HEK293T (cell line): ENCODE measurements around the gene KLC4.

ENCODE experiments used
- CTCF ChIA-PET: fragments of 350-600 bp; formaldehyde crosslinking; extraction: SDS; loops from one replicate; lab custom pipeline; 2021; ENCODE audit warnings: antibody characterized with exemption, inconsistent platforms; lab: Yijun Ruan, JAX
- POLR2A ChIA-PET: fragments of 350-600 bp; formaldehyde crosslinking; extraction: SDS; loops from one replicate; lab custom pipeline; 2020; ENCODE audit warnings: antibody characterized with exemption, inconsistent platforms; lab: Yijun Ruan, JAX
- DNase-seq: peaks from one replicate; pipeline ENCODE4 v3.0.0; 2012; ENCODE audit warnings: mixed read lengths; ENCODE audit errors: extremely low spot score
- ARNT ChIP-seq: fragments of 450-650 bp; IDR thresholded peaks from 2 replicates; pipeline ENCODE4 v1.6.1; 2017; ENCODE audit warnings: mild to moderate bottlenecking
- BHLHE40 ChIP-seq: fragments of 450-650 bp; IDR thresholded peaks from 2 replicates; pipeline ENCODE4 v1.6.1; 2016; ENCODE audit warnings: mild to moderate bottlenecking, moderate library complexity, borderline replicate concordance
- CTBP1 ChIP-seq: fragments of 450-650 bp; IDR thresholded peaks from 2 replicates; pipeline ENCODE4 v1.6.1; 2016; ENCODE audit warnings: borderline replicate concordance
- ELF4 ChIP-seq: fragments of 450-650 bp; IDR thresholded peaks from 2 replicates; pipeline ENCODE4 v1.6.1; 2017; ENCODE audit warnings: antibody characterized with exemption
- FOXA1 ChIP-seq: fragments of 450-650 bp; IDR thresholded peaks from 2 replicates; pipeline ENCODE4 v1.6.1; 2016; ENCODE audit warnings: mild to moderate bottlenecking
- FOXK2 ChIP-seq: fragments of 450-650 bp; IDR thresholded peaks from 2 replicates; pipeline ENCODE4 v1.6.1; 2016; ENCODE audit warnings: mild to moderate bottlenecking
- FOXM1 ChIP-seq: fragments of 450-650 bp; IDR thresholded peaks from 2 replicates; pipeline ENCODE4 v1.6.1; 2017; ENCODE audit warnings: mild to moderate bottlenecking, borderline replicate concordance
- HDGF ChIP-seq: fragments of 450-650 bp; IDR thresholded peaks from 2 replicates; pipeline ENCODE4 v1.6.1; 2017; ENCODE audit warnings: antibody characterized with exemption, borderline replicate concordance
- L3MBTL2 ChIP-seq: fragments of 450-650 bp; conservative IDR thresholded peaks from 2 replicates; pipeline ENCODE4 v1.6.1; 2016; ENCODE audit warnings: mild to moderate bottlenecking
- LEF1 ChIP-seq: fragments of 450-650 bp; IDR thresholded peaks from 2 replicates; pipeline ENCODE4 v1.6.1; 2017; ENCODE audit warnings: mild to moderate bottlenecking, borderline replicate concordance
- NFRKB ChIP-seq: fragments of 450-650 bp; IDR thresholded peaks from 2 replicates; pipeline ENCODE4 v1.6.1; 2016; ENCODE audit warnings: mild to moderate bottlenecking, moderate library complexity
- SP1 ChIP-seq: fragments of 450-650 bp; IDR thresholded peaks from 2 replicates; pipeline ENCODE4 v1.6.1; 2017
- SUZ12 ChIP-seq: fragments of 450-650 bp; IDR thresholded peaks from 2 replicates; pipeline ENCODE4 v1.6.1; 2016; ENCODE audit warnings: mild to moderate bottlenecking
- TARDBP ChIP-seq: fragments of 450-650 bp; IDR thresholded peaks from 2 replicates; pipeline ENCODE4 v1.6.1; 2016
- ZNF384 ChIP-seq: fragments of 450-650 bp; IDR thresholded peaks from 2 replicates; pipeline ENCODE4 v1.6.1; 2016
- TF ChIP-seq, protein P1 (sequence below): fragments of 450-650 bp; IDR thresholded peaks from 2 replicates; pipeline ENCODE4 v1.6.1; 2016

The KLC4 gene

GRCh38 chr6:43086022-43086658 is 26.7 kb downstream of the KLC4 start:
- POLR2A ChIA-PET = no interaction called here
- DNase-seq = no peak
- CTCF ChIA-PET = no interaction called here
- TF ChIP-seq L3MBTL2 (no peak), FOXK2 (no peak), CTBP1 (no peak), ELF4 (no peak), ARNT (no peak), LEF1 (no peak), SP1 (no peak), HDGF (no peak), NFRKB (no peak), FOXA1 (no peak), FOXM1 (no peak), SUZ12 (no peak), TARDBP (no peak), BHLHE40 (no peak), ZNF384 (no peak)
- TF ChIP-seq, protein P1, sequence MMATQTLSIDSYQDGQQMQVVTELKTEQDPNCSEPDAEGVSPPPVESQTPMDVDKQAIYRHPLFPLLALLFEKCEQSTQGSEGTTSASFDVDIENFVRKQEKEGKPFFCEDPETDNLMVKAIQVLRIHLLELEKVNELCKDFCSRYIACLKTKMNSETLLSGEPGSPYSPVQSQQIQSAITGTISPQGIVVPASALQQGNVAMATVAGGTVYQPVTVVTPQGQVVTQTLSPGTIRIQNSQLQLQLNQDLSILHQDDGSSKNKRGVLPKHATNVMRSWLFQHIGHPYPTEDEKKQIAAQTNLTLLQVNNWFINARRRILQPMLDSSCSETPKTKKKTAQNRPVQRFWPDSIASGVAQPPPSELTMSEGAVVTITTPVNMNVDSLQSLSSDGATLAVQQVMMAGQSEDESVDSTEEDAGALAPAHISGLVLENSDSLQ = no peak

GRCh38 chr6:43088654-43089056 is 29.2 kb downstream of the KLC4 start:
- no peak for DNase-seq
- TF ChIP-seq CTBP1 = no peak
- no peak for TF ChIP-seq ZNF384
- TF ChIP-seq HDGF = no peak
- no peak for TF ChIP-seq TARDBP
- no peak for TF ChIP-seq NFRKB
- TF ChIP-seq SUZ12 = no peak
- no peak for TF ChIP-seq FOXK2
- ChIA-PET POLR2A (interaction anchor here (0.9 to 1.6 kb wide), 3 partner anchors 8 to 34 kb away, joined by 3 to 6 read pairs (median 5); partner anchors contain the start of genes CUL7, KLC4 and MRPL2), CTCF (no interaction called here)

DNA sequence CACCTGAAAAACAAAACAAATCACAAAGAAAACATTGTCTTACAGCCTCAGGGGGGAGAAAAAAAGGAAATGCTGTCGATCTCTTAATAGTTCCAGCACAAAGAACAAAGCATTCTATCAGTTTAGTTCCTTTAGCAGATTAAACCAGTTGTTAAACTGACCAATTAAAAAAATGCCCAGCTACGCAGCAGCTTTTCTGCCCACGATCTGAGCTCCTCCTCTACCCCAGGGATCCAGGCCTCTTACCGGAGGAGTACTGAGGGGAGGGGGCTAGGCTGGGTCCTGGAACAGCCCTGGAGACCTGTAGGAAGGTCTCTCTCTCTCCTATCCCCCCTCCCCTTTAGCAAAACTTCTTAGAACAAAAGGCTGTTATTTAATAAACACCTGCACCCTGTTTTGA is 30.0 kb downstream of the KLC4 start:
- CTCF ChIA-PET = interaction anchor here (1.3 kb wide), 1 partner anchor 60 kb away, joined by 3 read pairs; no protein-coding TSS in a partner anchor
- POLR2A ChIA-PET = interaction anchor here (0.9 to 2.2 kb wide), 6 partner anchors 9 to 110 kb away, joined by 3 to 13 read pairs (median 4); partner anchors contain the start of genes CUL7, KLC4, MRPL2 and PEX6
- DNase-seq = no peak
- TF ChIP-seq CTBP1 (no peak), FOXA1 (no peak), LEF1 (no peak), FOXM1 (no peak), NFRKB (no peak), BHLHE40 (no peak), ELF4 (no peak), ARNT (no peak), ZNF384 (no peak), TARDBP (no peak), HDGF (no peak), FOXK2 (no peak), SUZ12 (no peak), SP1 (no peak), L3MBTL2 (no peak)
- TF ChIP-seq, protein P1 = no peak

DNA sequence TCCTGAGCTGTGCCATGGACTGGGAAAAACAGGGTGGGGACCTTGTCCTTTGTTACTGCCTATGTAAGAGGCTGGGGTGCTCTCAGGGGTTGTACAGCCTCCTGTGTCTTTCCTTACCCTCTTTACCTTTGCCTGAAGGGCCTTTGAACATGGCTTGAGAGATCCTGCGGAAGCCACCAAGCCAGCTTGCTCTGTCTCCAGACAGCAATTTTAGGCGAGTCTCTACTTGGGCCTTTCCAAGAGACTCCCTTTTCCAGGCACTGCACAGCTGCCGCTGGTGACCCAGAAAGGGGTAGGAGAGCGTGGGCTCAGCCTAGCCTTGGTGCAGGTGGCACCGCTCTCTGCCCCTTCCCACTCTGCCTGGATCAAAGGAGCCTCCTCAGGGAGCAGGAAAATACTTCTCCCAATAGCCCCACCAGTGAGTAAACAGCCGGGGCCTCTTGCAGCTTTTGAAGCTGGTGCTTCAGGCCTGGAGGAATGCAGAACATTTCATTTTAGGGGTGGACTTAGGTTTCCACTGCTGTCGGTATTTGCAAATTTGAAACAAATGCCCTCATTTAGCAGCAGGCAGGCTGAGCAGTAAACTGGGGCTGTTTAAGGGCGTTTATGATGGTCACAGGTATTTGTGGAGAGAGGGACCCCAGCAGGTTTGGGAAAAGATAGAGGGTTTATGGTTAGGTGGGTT is 30.6 kb downstream of the KLC4 start:
- CTCF ChIA-PET = interaction anchor here (1.3 kb wide), 1 partner anchor 59 kb away, joined by 3 read pairs; no protein-coding TSS in a partner anchor
- DNase-seq = no peak
- TF ChIP-seq ZNF384 (no peak), LEF1 (no peak), FOXM1 (no peak), CTBP1 (no peak), ARNT (no peak), TARDBP (no peak), FOXA1 (no peak), BHLHE40 (no peak), SP1 (no peak), HDGF (no peak), ELF4 (no peak)
- TF ChIP-seq, protein P1 = no peak
- POLR2A ChIA-PET = interaction anchor here (0.5 to 2.2 kb wide), 6 partner anchors 9 to 289 kb away, joined by 3 to 13 read pairs (median 4); partner anchors contain the start of genes KLC4, MRPL2 and PEX6

DNA sequence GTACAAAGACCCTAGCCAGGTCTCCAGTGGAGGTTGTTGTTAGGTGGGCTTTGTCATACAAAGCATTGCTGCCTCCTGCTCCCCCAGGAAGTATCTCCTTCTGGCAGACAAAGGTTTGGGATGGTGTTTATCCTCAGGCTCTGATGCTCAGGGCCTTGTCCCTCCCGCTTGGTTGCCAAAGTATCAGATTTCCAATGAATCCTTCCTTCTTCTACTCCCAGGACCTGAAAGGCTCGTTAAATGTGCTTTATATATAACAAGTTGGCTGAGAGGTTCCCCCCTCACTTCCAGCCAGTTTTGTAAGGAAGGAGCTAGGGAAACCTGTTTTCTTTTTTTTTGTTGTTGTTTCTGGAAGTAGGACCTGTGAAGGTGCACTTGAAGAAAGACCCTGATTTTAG is 31.1 kb downstream of the KLC4 start:
- DNase-seq = peak; percentile 63
- POLR2A ChIA-PET = interaction anchor here (0.8 to 2.2 kb wide), 2 partner anchors 14 to 31 kb away, joined by 4 to 13 read pairs; partner anchors contain the start of genes KLC4 and MRPL2
- CTCF ChIA-PET = interaction anchor here (0.5 to 1.3 kb wide), 2 partner anchors 15 to 59 kb away, joined by 3 read pairs; no protein-coding TSS in a partner anchor
- TF ChIP-seq FOXM1 (no peak), LEF1 (no peak), FOXK2 (no peak), HDGF (no peak)
